Uterus (tissue), 2 donors: Measurements from ENCODE around the gene IQGAP1.
"Not testable (repeated sequence)": the region's sequence is repeated elsewhere in the genome, so short reads cannot be mapped to it uniquely, and the experiment has no call there.

Experiments
- POLR2A ChIP-seq, 2 donors: fragments of 450-650 bp; IDR thresholded peaks; one replicate each; pipeline ENCODE4 v1.6.1; 2016; ENCODE audit warnings: antibody characterized with exemption in 2 of 2, mild to moderate bottlenecking in 1 of 2, moderate library complexity in 1 of 2
- TF ChIP-seq, protein P1 (sequence below), 4 experiments: fragments of 200-600 bp in 2 of 4; fragments of 450-650 bp in 2 of 4; sonication (generic) in 2 of 4; IDR thresholded peaks; one replicate each; pipeline ENCODE4 v1.5.1; 2016 to 2019; ENCODE audit warnings: antibody characterized with exemption in 4 of 4, mild to moderate bottlenecking in 2 of 4, moderate library complexity in 1 of 4

DNA sequence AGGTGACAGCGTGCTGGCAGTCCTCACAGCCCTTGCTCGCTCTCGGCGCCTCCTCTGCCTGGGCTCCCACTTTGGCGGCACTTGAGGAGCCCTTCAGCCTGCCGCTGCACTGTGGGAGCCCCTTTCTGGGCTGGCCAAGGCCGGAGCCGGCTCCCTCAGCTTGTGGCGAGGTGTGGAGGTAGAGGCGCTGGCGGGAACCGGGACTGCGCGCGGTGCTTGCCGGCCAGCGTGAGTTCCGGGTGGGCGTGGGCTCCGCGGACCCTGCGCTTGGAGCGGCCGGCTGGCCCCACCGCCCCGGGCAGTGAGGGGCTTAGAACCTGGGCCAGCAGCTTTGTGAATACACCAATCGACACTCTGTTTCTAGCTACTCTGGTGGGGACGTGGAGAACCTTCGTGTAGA lies 122.7 kb downstream of the IQGAP1 start:
- TF ChIP-seq, protein P1, sequence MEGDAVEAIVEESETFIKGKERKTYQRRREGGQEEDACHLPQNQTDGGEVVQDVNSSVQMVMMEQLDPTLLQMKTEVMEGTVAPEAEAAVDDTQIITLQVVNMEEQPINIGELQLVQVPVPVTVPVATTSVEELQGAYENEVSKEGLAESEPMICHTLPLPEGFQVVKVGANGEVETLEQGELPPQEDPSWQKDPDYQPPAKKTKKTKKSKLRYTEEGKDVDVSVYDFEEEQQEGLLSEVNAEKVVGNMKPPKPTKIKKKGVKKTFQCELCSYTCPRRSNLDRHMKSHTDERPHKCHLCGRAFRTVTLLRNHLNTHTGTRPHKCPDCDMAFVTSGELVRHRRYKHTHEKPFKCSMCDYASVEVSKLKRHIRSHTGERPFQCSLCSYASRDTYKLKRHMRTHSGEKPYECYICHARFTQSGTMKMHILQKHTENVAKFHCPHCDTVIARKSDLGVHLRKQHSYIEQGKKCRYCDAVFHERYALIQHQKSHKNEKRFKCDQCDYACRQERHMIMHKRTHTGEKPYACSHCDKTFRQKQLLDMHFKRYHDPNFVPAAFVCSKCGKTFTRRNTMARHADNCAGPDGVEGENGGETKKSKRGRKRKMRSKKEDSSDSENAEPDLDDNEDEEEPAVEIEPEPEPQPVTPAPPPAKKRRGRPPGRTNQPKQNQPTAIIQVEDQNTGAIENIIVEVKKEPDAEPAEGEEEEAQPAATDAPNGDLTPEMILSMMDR (IDR thresholded peaks at IDR 0.05): not testable (repeated sequence)
- not testable (repeated sequence) for TF ChIP-seq POLR2A (IDR thresholded peaks at IDR 0.05)
